Coronary artery (tissue), 2 donors: ENCODE results near the gene ATXN3.

Experiments
- DNase-seq: peaks from one replicate; pipeline ENCODE4 v3.0.0-alpha.2; 2017; ENCODE audit warnings: low spot score
- H3K27ac ChIP-seq, 2 donors: fragments of 200-600 bp; sonication (generic); one replicate each; pipeline ENCODE4 v1.5.1; 2016 to 2019
- H3K4me3 ChIP-seq: fragments of 200-600 bp; sonication (generic); 2 replicates; pipeline ENCODE4 v1.5.1; 2016; ENCODE audit warnings: mild to moderate bottlenecking, moderate library complexity
- TF ChIP-seq, protein P1 (sequence below): fragments of 200-600 bp; sonication (generic); IDR thresholded peaks from one replicate; pipeline ENCODE4 v1.5.1; 2019; ENCODE audit warnings: antibody characterized with exemption

Gene ATXN3

DNA sequence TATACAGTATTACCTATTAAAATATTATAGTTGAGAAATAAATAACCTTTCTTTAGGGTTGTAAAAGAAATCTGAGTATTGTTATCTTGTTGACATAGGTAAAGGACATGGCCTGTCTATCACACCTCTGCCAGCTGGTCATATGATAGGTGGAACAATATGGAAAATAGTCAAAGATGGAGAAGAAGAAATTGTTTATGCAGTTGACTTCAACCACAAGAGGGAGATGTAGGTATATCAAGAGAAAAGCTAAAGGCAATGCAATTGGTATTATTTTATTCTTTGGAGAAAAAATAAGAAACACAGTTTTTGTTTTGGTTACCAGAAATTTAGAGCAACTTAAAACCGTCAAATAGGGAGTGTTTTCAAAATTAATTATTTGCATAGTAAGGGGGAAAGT is 28.9 kb upstream of the ATXN3 start:
- no peak overlapping the region for H3K4me3 ChIP-seq
- H3K27ac ChIP-seq, result no peak overlapping the region
- TF ChIP-seq, protein P1, sequence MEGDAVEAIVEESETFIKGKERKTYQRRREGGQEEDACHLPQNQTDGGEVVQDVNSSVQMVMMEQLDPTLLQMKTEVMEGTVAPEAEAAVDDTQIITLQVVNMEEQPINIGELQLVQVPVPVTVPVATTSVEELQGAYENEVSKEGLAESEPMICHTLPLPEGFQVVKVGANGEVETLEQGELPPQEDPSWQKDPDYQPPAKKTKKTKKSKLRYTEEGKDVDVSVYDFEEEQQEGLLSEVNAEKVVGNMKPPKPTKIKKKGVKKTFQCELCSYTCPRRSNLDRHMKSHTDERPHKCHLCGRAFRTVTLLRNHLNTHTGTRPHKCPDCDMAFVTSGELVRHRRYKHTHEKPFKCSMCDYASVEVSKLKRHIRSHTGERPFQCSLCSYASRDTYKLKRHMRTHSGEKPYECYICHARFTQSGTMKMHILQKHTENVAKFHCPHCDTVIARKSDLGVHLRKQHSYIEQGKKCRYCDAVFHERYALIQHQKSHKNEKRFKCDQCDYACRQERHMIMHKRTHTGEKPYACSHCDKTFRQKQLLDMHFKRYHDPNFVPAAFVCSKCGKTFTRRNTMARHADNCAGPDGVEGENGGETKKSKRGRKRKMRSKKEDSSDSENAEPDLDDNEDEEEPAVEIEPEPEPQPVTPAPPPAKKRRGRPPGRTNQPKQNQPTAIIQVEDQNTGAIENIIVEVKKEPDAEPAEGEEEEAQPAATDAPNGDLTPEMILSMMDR, result no peak
- no peak for DNase-seq

GRCh38 chr14:92134456-92134855 is 28.1 kb upstream of the ATXN3 start:
- H3K4me3 ChIP-seq, result no peak overlapping the region
- DNase-seq, result no peak
- TF ChIP-seq, protein P1, result no peak
- no peak overlapping the region for H3K27ac ChIP-seq

DNA sequence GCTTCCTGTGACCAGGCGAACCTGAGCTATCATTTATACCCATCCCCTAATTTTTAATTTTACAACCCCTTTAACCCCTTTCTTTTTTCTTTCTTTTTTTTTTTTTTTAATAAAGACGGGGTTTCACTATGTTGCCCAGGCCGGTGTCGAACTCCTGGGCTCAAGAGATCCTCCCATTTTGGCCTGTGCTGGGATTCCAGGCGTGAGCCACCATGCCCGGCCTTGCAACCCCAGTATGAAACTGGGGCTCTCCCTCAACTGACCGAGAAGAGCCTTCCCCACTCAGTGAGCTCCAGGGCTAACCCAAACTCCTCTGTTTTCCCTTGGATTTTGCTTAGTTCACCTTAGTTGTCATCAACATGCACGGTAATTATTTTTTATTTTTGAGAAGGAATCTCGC is 16.4 kb upstream of the ATXN3 start:
- DNase-seq, result no peak
- TF ChIP-seq, protein P1, result no peak
- H3K4me3 ChIP-seq, result peak overlapping the region; percentile 89
- H3K27ac ChIP-seq, result peak overlapping the region in 1 of 2 donors; percentile 83

GRCh38 chr14:92122351-92122677 is 15.9 kb upstream of the ATXN3 start:
- peak overlapping the region; percentile 83 to 93 for H3K27ac ChIP-seq
- no peak for DNase-seq
- peak overlapping the region; percentile 89 for H3K4me3 ChIP-seq
- TF ChIP-seq, protein P1, result no peak

- TF ChIP-seq, protein P1, result no peak
- peak within 1 kb of the TSS; percentile 89 for H3K4me3 ChIP-seq
- H3K27ac ChIP-seq, result peak within 1 kb of the TSS; percentile 83 to 93
- peak; percentile 90 for DNase-seq
Observed at GRCh38 chr14:92121670-92122350, 15.4 kb upstream of the ATXN3 start, which contains the start of the genes CPSF2 and NDUFB1. Gene CPSF2, plus strand, starts transcription at chr14:92121969. Its CDS starts 9,016 bp downstream, at chr14:92130985. Gene NDUFB1, minus strand, starts transcription at chr14:92121706. Its CDS starts 4,069 bp downstream, at chr14:92117637.

- TF ChIP-seq, protein P1, result no peak
- Histone ChIP-seq H3K4me3 (peak overlapping the region; percentile 89), H3K27ac (peak overlapping the region; percentile 83 to 93)
- DNase-seq, result peak; percentile 86
Observed at GRCh38 chr14:92121207-92121669, 14.9 kb upstream of the ATXN3 start.

- no peak for DNase-seq
- H3K4me3 ChIP-seq, result no peak overlapping the region
- TF ChIP-seq, protein P1, result no peak
- H3K27ac ChIP-seq, result no peak overlapping the region
Observed at GRCh38 chr14:92109490-92109889, 3.1 kb upstream of the ATXN3 start.
